GM23338 (cell line): ENCODE measurements around the gene THRB.

Source experiments
- CTCF ChIP-seq, 2 experiments: fragments of 200-600 bp in 1 of 2; sonication (generic) in 1 of 2; conservative IDR thresholded peaks; 2 replicates each; pipeline versions ENCODE4 v1.5.1 to v1.6.1; 2016 to 2017; ENCODE audit warnings: antibody characterized with exemption in 2 of 2, low read depth in 2 of 2, mild to moderate bottlenecking in 2 of 2, moderate library complexity in 1 of 2
- EZH2 ChIP-seq: fragments of 200-600 bp; sonication (generic); IDR thresholded peaks from one replicate; pipeline ENCODE4 v1.8.0; 2017; ENCODE audit warnings: antibody characterized with exemption, mild to moderate bottlenecking, low read depth; ENCODE audit not compliant: unreplicated experiment
- JUNB ChIP-seq: IDR thresholded peaks from one replicate; pipeline ENCODE4 v1.6.1; 2016; ENCODE audit warnings: antibody characterized with exemption; ENCODE audit not compliant: unreplicated experiment
- POLR2AphosphoS5 ChIP-seq: IDR thresholded peaks from 2 replicates; pipeline ENCODE4 v1.6.1; 2016; ENCODE audit warnings: antibody characterized with exemption, low read depth

DNA sequence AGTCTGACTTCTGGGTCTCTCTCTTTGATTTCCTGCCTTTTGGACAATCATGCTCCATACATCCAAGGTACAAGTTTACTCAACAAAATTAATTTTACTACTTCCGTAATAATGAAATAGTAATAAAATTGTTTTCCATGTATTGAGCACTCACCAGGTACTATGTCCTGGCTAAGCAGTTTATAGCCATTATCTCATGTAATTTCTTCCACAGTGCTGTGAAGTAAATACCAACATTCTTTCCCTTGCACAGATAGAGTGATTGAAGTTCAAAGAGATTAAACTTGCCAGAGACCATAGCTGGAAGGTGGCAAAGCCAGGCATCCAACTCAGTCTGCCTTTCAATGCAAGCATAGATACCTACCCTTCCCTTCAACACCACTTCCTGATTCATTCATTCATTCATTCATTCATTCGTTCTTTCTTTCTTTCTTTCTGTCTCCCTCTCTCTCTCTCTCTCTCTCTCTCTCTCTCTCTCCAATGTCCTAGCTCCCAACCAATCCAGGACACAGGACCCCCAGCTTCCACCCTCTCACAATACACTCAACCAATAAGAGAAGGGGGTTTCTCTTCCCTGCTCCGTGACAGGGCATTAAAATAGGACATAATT is 12.4 kb downstream of the THRB start:
- TF ChIP-seq POLR2AphosphoS5 = no peak
- TF ChIP-seq CTCF (conservative IDR thresholded peaks at IDR 0.05; ENCODE audit: low read depth in 2 of 2) = no peak
- TF ChIP-seq EZH2 = no peak
- no peak for TF ChIP-seq JUNB
